Natural killer cell (primary cell): ENCODE results near the gene LAMC2. TPM values are rescaled to one million over a fixed set of nuclear protein-coding genes. Genes with fewer than 3 reads are reported as not detected.

Experiments
- ATAC-seq, 3 donors: fragments of 150-1000 bp in 2 of 3; fragments of 200-7000 bp in 1 of 3; cut with Tn5 transposase; 1 replicate in 1 of 3; 2 replicates in 2 of 3; pipeline ENCODE4 v1.10.0; 2021; ENCODE audit warnings: mild to moderate bottlenecking in 2 of 3, moderate library complexity in 2 of 3
- DNase-seq, 2 donors: peaks; one replicate each; pipeline versions ENCODE4 v3.0.0 to v3.0.0-alpha.2; 2013 to 2021; ENCODE audit warnings: mixed read lengths in 1 of 2
- H3K27ac ChIP-seq: one replicate; pipeline ENCODE4 v1.5.1; 2013; ENCODE audit warnings: mild to moderate bottlenecking, low read length
- H3K27me3 ChIP-seq: one replicate; pipeline ENCODE4 v1.6.1; 2013; ENCODE audit warnings: low read length; ENCODE audit not compliant: control insufficient read depth, insufficient read depth
- H3K36me3 ChIP-seq: one replicate; pipeline ENCODE4 v1.6.1; 2013; ENCODE audit warnings: low read length; ENCODE audit not compliant: control insufficient read depth, insufficient read depth
- H3K4me1 ChIP-seq: one replicate; pipeline ENCODE4 v1.6.1; 2013; ENCODE audit warnings: low read length; ENCODE audit not compliant: control insufficient read depth, insufficient read depth
- H3K4me3 ChIP-seq: one replicate; pipeline ENCODE4 v1.5.1; 2013; ENCODE audit warnings: low read length
- H3K9me3 ChIP-seq: one replicate; pipeline ENCODE4 v1.6.1; 2013; ENCODE audit warnings: low read length; ENCODE audit not compliant: control insufficient read depth, insufficient read depth
- H3K27ac Mint-ChIP-seq, 2 donors: one replicate each; pipeline ENCODE4 v1.8.0; 2022; ENCODE audit warnings: mild to moderate bottlenecking in 2 of 2, mixed read lengths in 2 of 2, moderate library complexity in 1 of 2
- H3K27me3 Mint-ChIP-seq, 2 donors: one replicate each; pipeline ENCODE4 v1.8.0; 2022; ENCODE audit warnings: low read depth in 2 of 2, mixed read lengths in 2 of 2
- H3K36me3 Mint-ChIP-seq: one replicate; pipeline ENCODE4 v1.8.0; 2022; ENCODE audit warnings: mixed read lengths
- H3K4me1 Mint-ChIP-seq, 2 donors: one replicate each; pipeline ENCODE4 v1.8.0; 2022; ENCODE audit warnings: mixed read lengths in 2 of 2
- H3K4me3 Mint-ChIP-seq: one replicate; pipeline ENCODE4 v1.8.0; 2022; ENCODE audit warnings: mild to moderate bottlenecking, moderate library complexity, mixed read lengths
- H3K9me3 Mint-ChIP-seq, 2 donors: one replicate each; pipeline ENCODE4 v1.8.0; 2022; ENCODE audit warnings: mixed read lengths in 2 of 2
- CTCF ChIP-seq: fragments of 200-600 bp; IDR thresholded peaks from one replicate; pipeline ENCODE4 v1.8.0; 2022; ENCODE audit warnings: antibody characterized with exemption
- WGBS: methylation state at CpG from one replicate; pipeline ENCODE4 v1.1.7; 2013; ENCODE audit warnings: missing lambda C conversion rate; ENCODE audit not compliant: insufficient coverage; 5-methylcytosine and 5-hydroxymethylcytosine counted together
- intact Hi-C: fragments of 100-400 bp; cut with micrococcal nuclease; formaldehyde crosslinking; loops from one replicate; pipeline ENCODE4 v1.14.2; 2022
- total RNA-seq, 4 donors: library from RNA; stranded (reverse); fragments of 120-200 nt in 1 of 4; gene quantifications; one replicate each; pipeline versions ENCODE4 v1.2.3 to v1.2.4, GENCODE V29; 2013 to 2022

LAMC2 gene
- total RNA-seq, 3 donors from 2014 or later (not counting 1 experiment from before 2014, with no cell fraction given) = not detected

DNA sequence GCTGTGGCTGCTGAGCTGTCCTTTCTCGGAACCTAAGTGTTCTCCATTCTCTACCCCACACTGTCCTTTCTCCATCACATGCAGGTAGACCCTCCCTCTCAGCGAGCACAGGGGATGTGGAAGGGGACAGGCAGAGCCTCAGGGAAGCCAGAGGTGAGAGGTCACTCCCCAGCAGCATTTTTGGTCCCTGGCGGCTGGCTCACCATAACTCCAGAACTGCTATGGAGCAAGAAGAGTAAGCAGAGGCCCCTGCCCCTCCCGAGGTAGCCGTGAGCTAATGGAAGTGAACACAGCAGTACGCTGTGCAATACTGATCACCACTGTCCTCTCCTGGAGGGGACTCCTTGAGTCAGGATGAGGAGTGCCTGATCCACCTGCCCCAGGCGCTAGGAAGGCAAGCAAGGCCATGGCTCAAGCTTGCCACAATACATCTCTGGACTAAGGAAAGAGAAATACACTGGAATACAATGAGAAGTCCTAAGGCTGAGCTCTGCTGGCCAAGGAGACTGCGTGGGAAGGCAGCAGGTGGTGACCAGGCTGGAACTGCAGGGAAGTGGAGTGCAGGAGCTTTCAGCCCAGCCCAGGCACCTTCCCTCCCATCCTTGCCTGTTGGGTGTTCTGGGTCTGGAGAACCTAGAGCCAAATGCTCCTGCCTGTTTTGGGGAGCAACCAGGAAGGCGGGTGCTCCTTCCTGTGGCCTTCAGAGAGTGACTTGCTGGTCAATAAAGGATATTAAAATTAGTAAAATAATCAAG, 96.2 kb downstream of the LAMC2 start:
- peaks cover 5 to 13% of the 10 kb centered on the region in 2 donors for H3K27me3 Mint-ChIP-seq
- ATAC-seq (no peak), DNase-seq (no peak)
- no peaks in the 10 kb centered on the region for H3K4me1 ChIP-seq
- intact Hi-C loops = loop anchor here (5.0 kb wide), 1 partner anchor 635 kb away; no protein-coding TSS in a partner anchor
- no peaks in the 10 kb centered on the region for H3K36me3 ChIP-seq
- H3K4me1 Mint-ChIP-seq = no peaks in the 10 kb centered on the region
- H3K27me3 ChIP-seq = no peaks in the 10 kb centered on the region
- TF ChIP-seq CTCF = no peak
- H3K36me3 Mint-ChIP-seq = no peaks in the 10 kb centered on the region
- H3K4me3 Mint-ChIP-seq = no peak overlapping the region
- H3K27ac ChIP-seq = no peak overlapping the region
- WGBS = 86% methylated on average over 9 of the region's 9 CpGs
- H3K9me3 Mint-ChIP-seq = no peaks in the 10 kb centered on the region
- H3K9me3 ChIP-seq = no peaks in the 10 kb centered on the region
- H3K4me3 ChIP-seq = no peak overlapping the region
- no peak overlapping the region for H3K27ac Mint-ChIP-seq

DNA sequence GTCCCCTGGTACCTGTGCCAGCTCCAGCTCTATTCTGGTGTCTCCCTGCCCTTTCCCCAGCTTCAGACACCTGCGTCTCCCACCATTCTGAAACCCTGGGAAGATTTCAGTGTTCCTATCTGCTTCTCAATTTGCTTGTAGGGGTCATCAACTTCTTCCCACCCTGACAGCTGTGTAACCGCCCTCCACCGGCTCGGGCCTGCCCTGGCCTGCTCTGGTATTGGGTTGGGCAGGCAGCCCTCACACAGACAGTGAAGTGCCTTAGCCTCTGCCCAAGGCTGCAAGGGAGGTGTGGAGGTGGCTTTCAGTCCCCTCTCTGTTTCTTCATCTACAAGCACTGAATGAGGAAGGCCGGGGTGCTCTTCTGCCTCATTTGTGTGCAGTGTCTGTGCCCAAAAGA, 97.2 kb downstream of the LAMC2 start:
- no peak for TF ChIP-seq CTCF
- Histone ChIP-seq H3K27ac (no peak overlapping the region), H3K27me3 (no peaks in the 10 kb centered on the region), H3K4me3 (no peak overlapping the region), H3K9me3 (no peaks in the 10 kb centered on the region), H3K4me1 (no peaks in the 10 kb centered on the region), H3K36me3 (no peaks in the 10 kb centered on the region)
- intact Hi-C loops = loop anchor here (5.0 kb wide), 1 partner anchor 634 kb away; no protein-coding TSS in a partner anchor
- no peaks in the 10 kb centered on the region for H3K4me1 Mint-ChIP-seq
- H3K4me3 Mint-ChIP-seq = no peak overlapping the region
- H3K9me3 Mint-ChIP-seq = no peaks in the 10 kb centered on the region
- WGBS = 84% methylated on average over 5 of the region's 5 CpGs
- peaks cover 5 to 13% of the 10 kb centered on the region in 2 donors for H3K27me3 Mint-ChIP-seq
- H3K36me3 Mint-ChIP-seq = no peaks in the 10 kb centered on the region
- no peak for DNase-seq
- no peak for ATAC-seq
- H3K27ac Mint-ChIP-seq = no peak overlapping the region

DNA sequence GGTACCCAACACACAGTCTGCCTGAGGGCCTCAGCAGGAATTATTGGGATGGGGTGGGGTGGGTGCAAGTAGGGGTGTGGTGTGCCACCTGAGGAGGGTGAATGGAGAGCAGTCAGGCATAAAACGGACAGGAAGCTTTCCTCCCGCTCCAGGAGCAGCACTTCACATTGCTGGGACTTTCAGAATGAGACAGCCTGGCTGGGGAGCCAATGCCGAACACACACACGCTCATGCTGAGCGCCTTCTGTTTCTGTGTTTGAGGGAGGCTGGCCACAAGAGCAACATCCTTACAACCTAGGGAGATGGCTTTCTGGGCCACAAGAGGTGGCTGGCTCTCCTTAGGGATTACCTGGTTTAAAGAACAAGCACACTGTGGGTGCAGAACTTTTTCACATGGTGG, 98.0 kb downstream of the LAMC2 start:
- no peak overlapping the region for H3K4me3 Mint-ChIP-seq
- H3K9me3 Mint-ChIP-seq = no peaks in the 10 kb centered on the region
- no peaks in the 10 kb centered on the region for H3K9me3 ChIP-seq
- no peak overlapping the region for H3K27ac Mint-ChIP-seq
- H3K27me3 ChIP-seq = no peaks in the 10 kb centered on the region
- intact Hi-C loops = loop anchor here (5.0 kb wide), 1 partner anchor 633 kb away; no protein-coding TSS in a partner anchor
- 92% methylated on average over 5 of the region's 5 CpGs for WGBS
- H3K36me3 Mint-ChIP-seq = no peaks in the 10 kb centered on the region
- H3K27me3 Mint-ChIP-seq = peaks cover 5 to 13% of the 10 kb centered on the region in 2 donors
- no peaks in the 10 kb centered on the region for H3K4me1 Mint-ChIP-seq
- no peaks in the 10 kb centered on the region for H3K4me1 ChIP-seq
- TF ChIP-seq CTCF = no peak
- no peak for ATAC-seq
- H3K27ac ChIP-seq = no peak overlapping the region
- no peak overlapping the region for H3K4me3 ChIP-seq
- H3K36me3 ChIP-seq = no peaks in the 10 kb centered on the region
- DNase-seq = no peak
